ENCODE measurements around the gene OTUD5.
"Not testable (repeated sequence)": the region's sequence is repeated elsewhere in the genome, so short reads cannot be mapped to it uniquely, and the experiment has no call there.

The OTUD5 gene

GRCh38 chrX:48883729-48884128, 73.7 kb downstream of the OTUD5 start:
- no peak for DNase-seq

GRCh38 chrX:48876944-48877343, 80.5 kb downstream of the OTUD5 start:
- DNase-seq = not testable (repeated sequence)
